ENCODE measurements around the gene EVI2A.

Gene EVI2A

GRCh38 chr17:31272236-31272635, 49.2 kb downstream of the EVI2A start:
- DNase-seq, result no peak

GRCh38 chr17:31269578-31269983, 51.8 kb downstream of the EVI2A start:
- no peak for DNase-seq

GRCh38 chr17:31269036-31269577, 52.3 kb downstream of the EVI2A start:
- DNase-seq, result no peak

Measured in activated gamma-delta T cell (primary cell).